Measurements from ENCODE around the gene SLC38A1.

Gene SLC38A1

GRCh38 chr12:46183112-46183511, 85.7 kb downstream of the SLC38A1 start:
- Histone ChIP-seq H3K27me3 (replicated peaks; ENCODE audit: control insufficient read depth, insufficient read depth, low read length) (no peaks in the 10 kb centered on the region), H3K36me3 (ENCODE audit: control insufficient read depth, insufficient read depth, low read length) (peaks cover 3% of the 10 kb centered on the region), H3K4me3 (replicated peaks; ENCODE audit: low read depth, low read length) (no peak overlapping the region)
- TF ChIP-seq CTCF (IDR thresholded peaks at IDR 0.05; ENCODE audit: insufficient read depth, low read length, poor library complexity, severe bottlenecking), result no peak
- DNase-seq (ENCODE audit: extremely low read depth, insufficient read length), result no peak

GRCh38 chr12:46181465-46181864, 87.4 kb downstream of the SLC38A1 start:
- Histone ChIP-seq H3K4me3 (replicated peaks; ENCODE audit: low read depth, low read length) (no peak overlapping the region), H3K27me3 (replicated peaks; ENCODE audit: control insufficient read depth, insufficient read depth, low read length) (no peaks in the 10 kb centered on the region), H3K36me3 (ENCODE audit: control insufficient read depth, insufficient read depth, low read length) (peaks cover 2% of the 10 kb centered on the region; the same call in 1 of the 2 replicates)
- no peak for TF ChIP-seq CTCF (IDR thresholded peaks at IDR 0.05; ENCODE audit: insufficient read depth, low read length, poor library complexity, severe bottlenecking)
- DNase-seq (ENCODE audit: extremely low read depth, insufficient read length), result no peak

- peaks cover 1% of the 10 kb centered on the region; the same call in 1 of the 2 replicates for H3K36me3 ChIP-seq (ENCODE audit: control insufficient read depth, insufficient read depth, low read length)
- no peak for TF ChIP-seq CTCF (IDR thresholded peaks at IDR 0.05; ENCODE audit: insufficient read depth, low read length, poor library complexity, severe bottlenecking)
- peak; percentile 64 for DNase-seq (ENCODE audit: extremely low read depth, insufficient read length)
These were observed 89.0 kb downstream of the SLC38A1 start for GRCh38 chr12:46179693-46180452.

GRCh38 chr12:46177837-46178608, 90.8 kb downstream of the SLC38A1 start:
- Histone ChIP-seq H3K27me3 (replicated peaks; ENCODE audit: control insufficient read depth, insufficient read depth, low read length) (no peaks in the 10 kb centered on the region), H3K36me3 (ENCODE audit: control insufficient read depth, insufficient read depth, low read length) (no peaks in the 10 kb centered on the region), H3K4me3 (replicated peaks; ENCODE audit: low read depth, low read length) (no peak overlapping the region)
- TF ChIP-seq CTCF (IDR thresholded peaks at IDR 0.05; ENCODE audit: insufficient read depth, low read length, poor library complexity, severe bottlenecking), result no peak
- DNase-seq (ENCODE audit: extremely low read depth, insufficient read length), result peak; percentile 33

More at GRCh38 chr12:46179693-46180452, 89.0 kb downstream of the SLC38A1 start:
- H3K27me3 ChIP-seq (replicated peaks; ENCODE audit: control insufficient read depth, insufficient read depth, low read length), result no peaks in the 10 kb centered on the region
- no peak overlapping the region for H3K4me3 ChIP-seq (replicated peaks; ENCODE audit: low read depth, low read length)

- DNase-seq (ENCODE audit: extremely low read depth, insufficient read length), result peak; percentile 33
These were observed 91.8 kb downstream of the SLC38A1 start for GRCh38 chr12:46177025-46177424.

More at GRCh38 chr12:46177025-46177424, 91.8 kb downstream of the SLC38A1 start:
- H3K36me3 ChIP-seq (ENCODE audit: control insufficient read depth, insufficient read depth, low read length), result no peaks in the 10 kb centered on the region
- no peaks in the 10 kb centered on the region for H3K27me3 ChIP-seq (replicated peaks; ENCODE audit: control insufficient read depth, insufficient read depth, low read length)
- no peak overlapping the region for H3K4me3 ChIP-seq (replicated peaks; ENCODE audit: low read depth, low read length)
- TF ChIP-seq CTCF (IDR thresholded peaks at IDR 0.05; ENCODE audit: insufficient read depth, low read length, poor library complexity, severe bottlenecking), result no peak

Measured in GM06990 (cell line).